IPS-20b (cell line): ENCODE results near the gene PRKCB.
A peak's percentile ranks its signal among the peaks of the same experiment; 100 is the strongest.
"Not testable (repeated sequence)": the region's sequence is repeated elsewhere in the genome, so short reads cannot be mapped to it uniquely, and the experiment has no call there.

Experiments used
- H3K27ac ChIP-seq: one replicate; pipeline ENCODE4 v1.5.1; 2013; ENCODE audit warnings: low read length
- H3K27me3 ChIP-seq: 2 replicates; pipeline ENCODE4 v1.6.1; 2013; ENCODE audit warnings: mild to moderate bottlenecking, low read length, inconsistent platforms; ENCODE audit not compliant: insufficient read depth
- H3K36me3 ChIP-seq: 2 replicates; pipeline ENCODE4 v1.6.1; 2013; ENCODE audit warnings: low read depth, mild to moderate bottlenecking, inconsistent platforms, low read length, moderate library complexity; ENCODE audit not compliant: insufficient read depth
- H3K4me1 ChIP-seq: 2 replicates; pipeline ENCODE4 v1.6.1; 2013; ENCODE audit warnings: mild to moderate bottlenecking, control low read depth, inconsistent platforms, low read length, moderate library complexity; ENCODE audit not compliant: insufficient read depth
- H3K4me3 ChIP-seq: 2 replicates; pipeline ENCODE4 v1.5.1; 2013; ENCODE audit warnings: mild to moderate bottlenecking, low read length, inconsistent platforms
- H3K9ac ChIP-seq: 2 replicates; pipeline ENCODE4 v1.6.1; 2013; ENCODE audit warnings: low read depth, mild to moderate bottlenecking, inconsistent platforms, low read length, moderate library complexity
- H3K9me3 ChIP-seq: 2 replicates; pipeline ENCODE4 v1.6.1; 2013; ENCODE audit warnings: mild to moderate bottlenecking, low read depth, low read length, inconsistent platforms; ENCODE audit not compliant: insufficient read depth

PRKCB gene

DNA sequence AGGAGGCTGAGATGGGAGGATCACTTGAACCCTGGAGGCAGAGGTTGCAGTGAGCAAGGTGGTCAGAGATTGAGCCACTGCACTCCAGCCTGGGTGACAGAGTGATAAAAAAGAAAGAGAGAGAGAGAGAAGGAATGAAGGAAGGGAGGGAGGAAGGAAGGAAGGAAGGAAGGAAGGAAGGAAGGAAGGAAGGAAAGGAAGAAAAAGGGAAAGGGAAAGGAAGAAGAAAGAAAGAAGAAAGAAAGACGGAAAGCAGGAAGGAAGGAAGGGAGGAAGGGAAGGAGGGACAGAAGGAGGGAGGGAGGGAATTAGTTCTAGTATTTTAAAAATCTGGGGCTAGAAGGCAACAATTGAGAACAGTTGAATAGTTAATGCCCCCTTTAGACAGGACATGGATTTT, 258.9 kb downstream of the PRKCB start:
- peaks cover 13% of the 10 kb centered on the region; the same call in 1 of the 2 replicates for H3K4me1 ChIP-seq
- H3K9me3 ChIP-seq, result peaks cover 4% of the 10 kb centered on the region; the same call in 1 of the 2 replicates
- no peak overlapping the region for H3K27ac ChIP-seq
- no peaks in the 10 kb centered on the region for H3K27me3 ChIP-seq
- no peak overlapping the region for H3K4me3 ChIP-seq
- H3K9ac ChIP-seq, result no peak overlapping the region
- H3K36me3 ChIP-seq, result no peaks in the 10 kb centered on the region

DNA sequence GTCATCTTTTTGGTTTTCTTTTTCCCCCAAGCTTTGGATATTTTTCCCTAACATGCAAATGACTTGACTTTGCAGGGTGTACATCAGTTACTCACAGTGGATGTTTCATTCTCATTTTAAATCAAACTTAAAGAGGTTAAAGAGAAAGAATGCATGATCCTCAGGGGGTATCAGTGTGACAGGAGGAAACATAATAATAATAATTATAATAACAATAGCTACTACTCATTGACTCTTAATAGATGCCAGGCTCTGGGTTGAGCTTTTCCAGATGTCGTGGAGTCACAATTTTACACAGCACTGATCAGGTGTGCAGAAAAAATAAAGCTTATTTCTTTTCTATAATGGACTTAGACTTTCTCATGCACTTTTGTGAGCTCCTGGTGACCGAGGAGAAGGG, 263.1 kb downstream of the PRKCB start:
- H3K9ac ChIP-seq, result peak overlapping the region; percentile 28; the same call in 1 of the 2 replicates
- peaks cover 17% of the 10 kb centered on the region; the same call in 1 of the 2 replicates for H3K4me1 ChIP-seq
- peak overlapping the region; percentile 47; the same call in 1 of the 2 replicates for H3K4me3 ChIP-seq
- no peaks in the 10 kb centered on the region for H3K36me3 ChIP-seq
- H3K27ac ChIP-seq, result peak overlapping the region; percentile 55
- no peaks in the 10 kb centered on the region for H3K9me3 ChIP-seq
- H3K27me3 ChIP-seq, result no peaks in the 10 kb centered on the region

DNA sequence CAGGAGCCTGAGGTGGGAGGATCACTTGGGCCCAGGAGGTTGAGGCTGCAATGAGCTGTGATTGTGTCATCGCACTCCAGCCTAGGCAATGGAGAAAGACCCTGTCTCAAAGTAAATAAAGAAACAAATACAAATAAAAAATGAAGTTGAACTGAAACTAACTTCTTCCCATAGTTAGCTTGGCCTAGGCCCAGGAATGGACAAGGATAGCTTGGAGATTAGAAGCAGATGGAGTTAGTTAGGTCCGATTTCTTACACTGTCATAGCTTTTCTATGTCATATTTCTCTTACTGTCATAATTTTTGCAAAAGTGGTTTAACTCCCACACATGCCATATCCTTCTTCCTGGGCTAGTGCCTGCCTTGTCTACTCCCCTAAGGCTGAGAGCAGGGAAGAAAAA, 265.6 kb downstream of the PRKCB start:
- Histone ChIP-seq H3K9ac (no peak overlapping the region), H3K36me3 (no peaks in the 10 kb centered on the region), H3K4me3 (no peak overlapping the region), H3K27ac (no peak overlapping the region), H3K4me1 (peaks cover 17% of the 10 kb centered on the region; the same call in 1 of the 2 replicates), H3K9me3 (no peaks in the 10 kb centered on the region), H3K27me3 (no peaks in the 10 kb centered on the region)

DNA sequence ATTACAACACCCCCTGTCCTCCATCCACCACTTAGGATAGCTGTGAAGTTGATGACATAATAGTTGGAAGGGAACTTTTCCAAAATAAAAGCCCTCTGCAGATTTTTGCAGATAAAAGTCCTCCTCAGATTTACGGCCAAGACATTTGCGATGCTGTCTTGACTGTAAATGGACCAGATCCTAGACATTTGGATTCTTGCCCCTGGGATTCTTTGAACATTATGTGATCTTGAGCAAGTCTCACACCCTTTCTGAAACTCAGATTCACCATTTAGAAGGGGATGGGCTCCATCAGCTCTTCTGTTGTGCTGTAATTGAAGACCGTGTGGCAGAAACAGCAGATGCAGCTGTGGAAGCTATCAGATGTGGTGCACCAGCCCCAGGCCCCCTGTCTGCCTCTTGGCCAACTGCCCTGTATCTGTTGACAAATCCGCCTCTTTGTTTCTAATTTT, 266.5 kb downstream of the PRKCB start:
- H3K27ac ChIP-seq, result no peak overlapping the region
- H3K9ac ChIP-seq, result no peak overlapping the region; the same call in 1 of the 2 replicates
- H3K4me3 ChIP-seq, result no peak overlapping the region
- H3K36me3 ChIP-seq, result no peaks in the 10 kb centered on the region
- H3K9me3 ChIP-seq, result no peaks in the 10 kb centered on the region
- H3K27me3 ChIP-seq, result no peaks in the 10 kb centered on the region
- peaks cover 18% of the 10 kb centered on the region; the same call in 1 of the 2 replicates for H3K4me1 ChIP-seq

DNA sequence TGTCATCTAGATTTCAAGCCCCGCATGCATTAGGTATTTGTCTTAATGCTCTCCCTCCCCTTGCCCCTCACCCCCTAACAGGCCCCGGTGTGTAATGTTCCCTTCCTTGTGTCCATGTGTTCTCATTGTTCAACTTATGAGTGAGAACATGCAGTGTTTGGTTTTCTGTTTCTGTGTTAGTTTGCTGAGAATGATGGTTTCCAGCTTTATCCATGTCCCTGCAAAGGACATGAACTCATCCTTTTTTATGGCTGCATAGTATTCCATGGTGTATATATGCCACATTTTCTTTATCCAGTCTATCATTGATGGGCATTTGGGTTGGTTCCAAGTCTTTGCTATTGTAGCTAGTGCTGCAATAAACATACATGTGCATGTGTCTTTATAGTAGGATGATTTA, 269.7 kb downstream of the PRKCB start:
- not testable (repeated sequence) for H3K4me3 ChIP-seq, H3K27ac ChIP-seq, H3K27me3 ChIP-seq, H3K4me1 ChIP-seq, H3K9ac ChIP-seq, H3K9me3 ChIP-seq, H3K36me3 ChIP-seq

DNA sequence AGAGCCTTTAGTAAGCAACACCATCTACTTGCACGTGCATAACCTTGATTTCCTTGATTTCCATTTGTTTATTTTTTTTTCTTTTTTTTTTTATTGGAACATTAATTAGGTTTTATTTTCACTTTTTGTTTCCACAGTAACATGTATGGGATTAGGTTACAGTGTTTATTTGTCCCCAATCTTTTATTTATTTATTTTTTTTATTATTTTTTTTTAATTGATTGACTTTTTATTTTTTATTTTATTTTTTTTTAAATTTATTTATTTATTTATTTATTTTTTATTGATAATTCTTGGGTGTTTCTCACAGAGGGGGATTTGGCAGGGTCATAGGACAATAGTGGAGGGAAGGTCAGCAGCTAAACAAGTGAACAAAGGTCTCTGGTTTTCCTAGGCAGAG, 272.3 kb downstream of the PRKCB start:
- H3K4me1 ChIP-seq, H3K9ac ChIP-seq, H3K4me3 ChIP-seq, H3K36me3 ChIP-seq, H3K27me3 ChIP-seq, H3K27ac ChIP-seq, H3K9me3 ChIP-seq: not testable (repeated sequence)

DNA sequence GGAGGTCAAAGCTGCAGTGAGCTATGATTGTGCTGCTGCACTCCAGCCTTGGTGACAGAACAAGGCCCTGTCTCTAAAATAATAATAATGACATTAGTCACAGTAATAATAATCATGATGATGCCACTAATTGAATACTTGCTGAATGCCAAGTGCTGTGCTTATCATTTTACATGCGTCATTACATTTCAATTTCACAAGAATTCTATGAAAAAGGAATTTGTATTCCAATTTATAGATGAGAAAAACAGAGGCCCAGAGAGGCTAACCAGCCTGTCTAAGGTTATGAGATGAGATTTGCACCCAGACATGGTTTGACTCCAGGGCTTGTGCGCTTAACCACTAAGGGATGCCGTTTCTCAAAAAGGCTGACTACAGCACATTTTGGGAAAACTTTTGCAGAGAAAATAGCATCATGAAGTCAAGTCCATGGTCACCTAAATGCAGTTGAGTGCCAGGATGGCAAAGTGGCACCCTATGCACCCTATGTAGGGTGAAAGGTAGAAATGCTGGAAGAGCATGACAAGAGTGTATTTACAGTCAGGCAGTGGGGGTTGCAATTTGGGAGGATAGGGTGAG, 276.0 kb downstream of the PRKCB start:
- H3K4me3 ChIP-seq, result no peak overlapping the region

DNA sequence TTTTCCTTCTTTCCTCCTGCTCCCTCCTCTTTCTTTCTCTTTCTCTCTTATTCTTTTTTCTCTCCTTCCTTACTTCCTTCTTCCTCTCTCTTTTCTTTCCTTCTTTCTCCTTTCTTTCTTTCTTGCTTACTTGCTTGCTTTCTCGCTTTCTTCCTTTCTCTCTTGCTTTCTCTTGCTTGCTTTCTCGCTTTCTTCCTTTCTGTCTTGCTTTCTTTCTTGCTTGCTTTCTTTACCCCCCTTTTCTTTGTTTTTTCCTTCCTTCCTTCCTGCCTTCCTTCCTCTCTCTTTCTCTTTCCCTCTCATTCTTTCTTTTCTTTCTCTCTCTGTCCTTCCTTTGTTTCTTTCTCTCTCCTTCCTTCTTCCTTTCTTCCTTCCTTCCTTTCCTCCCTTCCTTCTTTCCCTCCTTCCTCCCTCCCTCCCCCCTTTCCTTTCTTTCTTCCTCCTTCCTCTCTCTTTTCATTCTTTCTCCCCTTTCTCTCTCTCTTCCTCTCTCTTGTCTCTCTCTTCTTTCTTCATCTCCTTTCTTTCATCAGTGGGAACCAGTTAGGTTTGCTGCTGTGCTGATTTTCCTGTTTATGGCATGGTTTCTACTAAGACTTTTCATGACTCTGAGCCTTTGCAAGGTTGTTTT, 277.4 kb downstream of the PRKCB start:
- Histone ChIP-seq H3K36me3 (no peaks in the 10 kb centered on the region), H3K27me3 (no peaks in the 10 kb centered on the region), H3K9me3 (no peaks in the 10 kb centered on the region), H3K4me3 (no peak overlapping the region), H3K4me1 (peaks cover 9% of the 10 kb centered on the region; the same call in 1 of the 2 replicates), H3K27ac (no peak overlapping the region), H3K9ac (no peak overlapping the region)

More for the DNA sequence above, 276.0 kb downstream of the PRKCB start:
- no peaks in the 10 kb centered on the region for H3K9me3 ChIP-seq
- H3K36me3 ChIP-seq, result no peaks in the 10 kb centered on the region
- H3K27ac ChIP-seq, result no peak overlapping the region
- H3K4me1 ChIP-seq, result peaks cover 4% of the 10 kb centered on the region; the same call in 1 of the 2 replicates
- H3K9ac ChIP-seq, result no peak overlapping the region
- no peaks in the 10 kb centered on the region for H3K27me3 ChIP-seq

DNA sequence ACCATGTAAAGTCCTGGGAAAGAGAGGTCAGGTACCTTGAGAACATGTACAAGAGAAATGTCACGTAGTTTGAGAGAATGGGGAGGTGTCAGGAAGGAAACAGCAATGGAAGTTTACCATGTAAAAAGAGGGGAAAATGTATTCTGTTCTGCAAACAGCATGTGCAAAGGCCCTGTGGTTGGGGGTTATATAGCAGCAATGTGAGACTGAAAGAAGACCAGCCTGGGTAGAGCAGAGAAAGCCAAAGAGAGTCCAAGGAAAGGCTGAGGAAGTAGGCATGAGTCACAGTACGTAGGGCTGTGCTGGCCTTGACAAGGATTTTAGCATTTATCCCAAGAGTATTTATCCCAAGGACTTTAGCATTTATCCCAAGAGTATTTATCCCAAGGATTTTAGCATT, 279.1 kb downstream of the PRKCB start:
- no peaks in the 10 kb centered on the region for H3K27me3 ChIP-seq

DNA sequence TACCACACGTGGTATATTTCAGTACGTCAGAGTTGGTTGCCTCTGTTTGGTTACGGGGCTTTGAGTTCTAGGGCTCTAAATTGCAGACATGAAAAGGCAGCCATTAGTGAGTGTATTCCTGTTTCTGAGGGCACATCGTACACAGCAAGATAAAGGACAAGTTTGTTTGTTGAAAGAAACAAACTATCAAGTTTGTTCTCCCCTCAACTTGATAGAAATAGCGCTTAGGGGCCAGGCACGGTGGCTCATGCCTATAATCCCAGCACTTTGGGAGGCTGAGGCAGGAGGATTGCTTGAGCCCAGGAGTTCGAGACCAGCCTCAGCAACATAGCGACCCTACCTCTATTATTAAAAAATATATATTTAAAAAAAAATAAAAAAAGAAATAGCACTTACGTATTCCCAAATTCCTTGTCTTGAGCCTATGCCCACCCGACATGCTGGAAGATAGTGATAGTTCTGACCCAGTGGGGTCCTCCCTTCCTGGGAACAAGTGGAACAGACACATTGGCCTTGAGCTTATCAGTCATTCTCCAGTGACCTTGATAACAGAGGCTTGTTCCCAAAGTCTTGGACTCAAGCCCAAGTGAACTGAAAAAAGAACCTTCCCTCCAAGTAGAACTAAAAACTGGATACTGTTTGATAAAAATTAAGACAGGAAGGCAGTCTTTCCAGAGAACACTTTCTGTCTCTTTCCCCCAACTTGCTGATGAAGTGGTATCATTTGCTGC, 280.4 kb downstream of the PRKCB start:
- no peak overlapping the region for H3K9ac ChIP-seq
- peaks cover 16% of the 10 kb centered on the region; the same call in 1 of the 2 replicates for H3K4me1 ChIP-seq
- H3K27ac ChIP-seq, result no peak overlapping the region
- no peaks in the 10 kb centered on the region for H3K36me3 ChIP-seq
- H3K4me3 ChIP-seq, result no peak overlapping the region
- no peaks in the 10 kb centered on the region for H3K9me3 ChIP-seq
- no peaks in the 10 kb centered on the region for H3K27me3 ChIP-seq

More for the DNA sequence above, 279.1 kb downstream of the PRKCB start:
- Histone ChIP-seq H3K27ac (no peak overlapping the region), H3K4me3 (no peak overlapping the region), H3K9ac (no peak overlapping the region), H3K9me3 (no peaks in the 10 kb centered on the region), H3K36me3 (no peaks in the 10 kb centered on the region), H3K4me1 (peaks cover 16% of the 10 kb centered on the region; the same call in 1 of the 2 replicates)

DNA sequence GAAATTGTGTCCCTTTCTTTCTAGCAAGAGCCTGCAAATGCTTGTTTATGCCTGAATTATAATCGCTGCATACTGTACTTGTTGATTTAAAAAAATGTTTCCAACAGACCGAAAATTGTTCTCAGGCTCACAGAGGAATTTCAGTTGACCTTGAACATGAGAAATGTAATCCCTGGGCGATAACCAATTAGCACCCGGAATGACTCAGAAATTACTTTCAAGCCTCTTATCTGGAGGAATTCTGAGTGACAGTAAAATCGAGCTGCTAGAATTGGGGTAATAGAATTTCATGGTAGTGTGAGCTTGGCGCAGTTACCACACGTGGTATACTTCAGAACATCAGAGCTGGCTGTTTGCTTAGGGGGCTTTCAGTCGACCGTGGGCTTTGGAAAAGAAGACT, 281.2 kb downstream of the PRKCB start:
- H3K4me1 ChIP-seq, result peaks cover 16% of the 10 kb centered on the region; the same call in 1 of the 2 replicates
- H3K27ac ChIP-seq, result no peak overlapping the region
- H3K9ac ChIP-seq, result no peak overlapping the region
- H3K27me3 ChIP-seq, result no peaks in the 10 kb centered on the region
- no peak overlapping the region for H3K4me3 ChIP-seq
- H3K36me3 ChIP-seq, result no peaks in the 10 kb centered on the region
- no peaks in the 10 kb centered on the region for H3K9me3 ChIP-seq
